ENCODE results near the gene PISD.

- TF ChIP-seq CTCF (conservative IDR thresholded peaks at IDR 0.05 in 1 of 2, IDR thresholded peaks at IDR 0.05 in 1 of 2; ENCODE audit: extremely low read depth in 1 of 2, insufficient read depth in 1 of 2, low read depth in 1 of 2, low read length in 2 of 2) (no peak), EZH2 (IDR thresholded peaks at IDR 0.05; ENCODE audit: borderline replicate concordance, low read length) (no peak)
These were observed 35.4 kb downstream of the PISD start for GRCh38 chr22:31626427-31627150.

All from mammary epithelial cell (primary cell).